Mononuclear cell (primary cell): ENCODE data around the gene PRX. TPM values are rescaled to one million over a fixed set of nuclear protein-coding genes. Genes with fewer than 3 reads are reported as not detected.

Experiments
- H3K27me3 ChIP-seq: 2 replicates; pipeline ENCODE4 v1.6.0; 2011; ENCODE audit warnings: low read length, control low read depth; ENCODE audit not compliant: insufficient read depth
- H3K4me1 ChIP-seq: 2 replicates; pipeline ENCODE4 v1.5.1; 2011; ENCODE audit warnings: mild to moderate bottlenecking, low read length, control low read depth; ENCODE audit not compliant: insufficient read depth
- H3K4me3 ChIP-seq: 2 replicates; pipeline ENCODE4 v1.5.1; 2011; ENCODE audit warnings: mild to moderate bottlenecking, low read length, moderate library complexity
- H3K9me3 ChIP-seq: 2 replicates; pipeline ENCODE4 v1.5.1; 2011; ENCODE audit warnings: low read depth, mild to moderate bottlenecking, control low read depth, low read length
- total RNA-seq: library from RNA; depleted of rRNA; stranded (reverse); fragments of >200 nt; gene quantifications from one replicate; pipeline ENCODE4 v1.2.3, GENCODE V29; 2012

Gene PRX
- total RNA-seq, 1 donor = 1.0 TPM

GRCh38 chr19:40360020-40360707, 53.0 kb downstream of the PRX start:
- Histone ChIP-seq H3K4me3 (no peak overlapping the region), H3K4me1 (peaks cover 89% of the 10 kb centered on the region), H3K27me3 (no peaks in the 10 kb centered on the region), H3K9me3 (no peaks in the 10 kb centered on the region)

- no peaks in the 10 kb centered on the region for H3K27me3 ChIP-seq
- H3K4me3 ChIP-seq = no peak overlapping the region
- H3K4me1 ChIP-seq = peaks cover 75% of the 10 kb centered on the region
- H3K9me3 ChIP-seq = no peaks in the 10 kb centered on the region
Measured at GRCh38 chr19:40358773-40359172, 54.4 kb downstream of the PRX start.

- H3K4me1 ChIP-seq = peaks cover 63% of the 10 kb centered on the region
- no peaks in the 10 kb centered on the region for H3K9me3 ChIP-seq
- no peak overlapping the region for H3K4me3 ChIP-seq
- H3K27me3 ChIP-seq = no peaks in the 10 kb centered on the region
Measured at GRCh38 chr19:40357640-40358039, 55.5 kb downstream of the PRX start.

- H3K4me3 ChIP-seq = no peak overlapping the region
- no peaks in the 10 kb centered on the region for H3K27me3 ChIP-seq
- peaks cover 56% of the 10 kb centered on the region for H3K4me1 ChIP-seq
- H3K9me3 ChIP-seq = no peaks in the 10 kb centered on the region
Measured at GRCh38 chr19:40356681-40357595, 56.2 kb downstream of the PRX start.

- Histone ChIP-seq H3K9me3 (no peaks in the 10 kb centered on the region), H3K4me1 (peaks cover 48% of the 10 kb centered on the region), H3K27me3 (no peaks in the 10 kb centered on the region), H3K4me3 (no peak overlapping the region)
Measured at GRCh38 chr19:40355975-40356680, 57.0 kb downstream of the PRX start.

- H3K4me1 ChIP-seq = peaks cover 21% of the 10 kb centered on the region
- peak overlapping the region; percentile 76 for H3K4me3 ChIP-seq
- H3K9me3 ChIP-seq = no peaks in the 10 kb centered on the region
- H3K27me3 ChIP-seq = no peaks in the 10 kb centered on the region
Measured at GRCh38 chr19:40348961-40349507, 64.1 kb downstream of the PRX start.

GRCh38 chr19:40348125-40348913, 64.9 kb downstream of the PRX start, which contains the start of the genes C19orf47 and PLD3:
Gene C19orf47, minus strand, starts transcription at chr19:40348397. Its CDS starts 6,540 bp downstream, at chr19:40341857.
Gene PLD3, plus strand, starts transcription at chr19:40348695. Its CDS starts 17,789 bp downstream, at chr19:40366484.
- Histone ChIP-seq H3K4me3 (peak within 1 kb of the TSS; percentile 76), H3K27me3 (no peaks in the 10 kb centered on the region), H3K4me1 (peaks cover 21% of the 10 kb centered on the region), H3K9me3 (no peaks in the 10 kb centered on the region)

GRCh38 chr19:40344422-40344821, 68.8 kb downstream of the PRX start:
- no peak overlapping the region for H3K4me3 ChIP-seq

More at GRCh38 chr19:40344422-40344821, 68.8 kb downstream of the PRX start:
- H3K4me1 ChIP-seq = peaks cover 19% of the 10 kb centered on the region
- no peaks in the 10 kb centered on the region for H3K9me3 ChIP-seq
- no peaks in the 10 kb centered on the region for H3K27me3 ChIP-seq

Other genes with a start within 250 kb of the PRX start
- gene MAP3K10, start 222.0 kb downstream of the PRX start, total RNA-seq = 6.3 TPM
- gene TTC9B, start 195.0 kb downstream of the PRX start, total RNA-seq = 0.10 TPM
- not detected for gene CCNP, start 186.7 kb downstream of the PRX start, total RNA-seq
- gene AKT2, start 128.0 kb downstream of the PRX start, total RNA-seq = 109 TPM
- gene C19orf47, start 65.0 kb downstream of the PRX start, total RNA-seq = 4.7 TPM
- 119 TPM for gene PLD3, start 64.7 kb downstream of the PRX start, total RNA-seq
- 0.10 TPM for gene HIPK4, start 23.2 kb downstream of the PRX start, total RNA-seq
- gene SERTAD1, start 12.6 kb upstream of the PRX start, total RNA-seq = 16.1 TPM
- gene SERTAD3, start 31.0 kb upstream of the PRX start, total RNA-seq = 20.7 TPM
- 39.8 TPM for gene BLVRB, start 52.4 kb upstream of the PRX start, total RNA-seq
- gene SPTBN4, start 53.6 kb upstream of the PRX start, total RNA-seq = under 0.01 TPM
- gene SHKBP1, start 163.5 kb upstream of the PRX start, total RNA-seq = 55.9 TPM
- gene LTBP4, start 188.0 kb upstream of the PRX start, total RNA-seq = 16.2 TPM